22Rv1 (cell line): ENCODE data around the gene PRSS1.

Experiments
- CTCF ChIP-seq: fragments of 450-650 bp; IDR thresholded peaks from 2 replicates; pipeline ENCODE4 v1.5.1; 2017; ENCODE audit warnings: mild to moderate bottlenecking
- ZFX ChIP-seq: fragments of 450-650 bp; IDR thresholded peaks from 2 replicates; pipeline ENCODE4 v1.6.1; 2017; ENCODE audit warnings: antibody characterized with exemption, borderline replicate concordance

GRCh38 chr7:142782922-142783900 is 33.9 kb downstream of the PRSS1 start:
- TF ChIP-seq CTCF: peak; percentile 96
- TF ChIP-seq ZFX: no peak
